NCI-H1930 (cell line): ENCODE measurements around the gene FEM1B.

ENCODE experiments used
- DNase-seq, 2 experiments: peaks; one replicate each; lab custom pipeline; 2025; lab: John Stamatoyannopoulos, UW

FEM1B gene

DNA sequence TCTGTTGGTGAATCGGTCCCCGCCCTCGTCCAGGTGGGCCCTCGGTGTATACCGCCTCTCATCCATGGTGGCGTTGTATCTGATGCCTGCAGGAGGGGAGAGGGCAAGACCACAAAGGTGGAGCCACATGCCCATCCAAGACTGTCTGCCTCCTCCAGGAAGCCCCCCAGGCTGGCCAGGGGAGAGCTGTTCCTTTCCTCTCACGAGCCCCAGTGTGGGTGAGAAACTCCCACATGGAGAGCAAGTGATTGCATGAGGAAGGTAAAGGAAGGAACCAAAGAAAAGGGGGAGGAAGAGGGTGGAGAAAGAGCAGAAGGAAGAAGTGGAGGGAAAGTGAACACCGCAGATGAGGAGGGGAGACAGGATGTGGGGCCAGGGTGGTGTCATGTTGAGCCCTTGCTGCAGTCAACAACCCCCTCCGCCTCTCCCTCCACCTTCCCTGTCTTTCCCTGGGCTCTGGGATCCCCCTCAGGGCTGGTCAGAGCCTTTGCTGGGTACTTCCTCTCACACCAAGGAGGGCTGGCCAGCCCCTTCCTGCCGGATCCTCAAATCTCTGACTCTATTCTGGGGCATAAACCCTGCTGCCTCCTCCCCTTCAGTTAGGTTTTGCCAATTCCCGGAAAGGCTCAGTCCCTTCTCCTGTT is 49.3 kb downstream of the FEM1B start:
- no peak for DNase-seq

GRCh38 chr15:68328443-68328842 is 50.9 kb downstream of the FEM1B start:
- no peak for DNase-seq

DNA sequence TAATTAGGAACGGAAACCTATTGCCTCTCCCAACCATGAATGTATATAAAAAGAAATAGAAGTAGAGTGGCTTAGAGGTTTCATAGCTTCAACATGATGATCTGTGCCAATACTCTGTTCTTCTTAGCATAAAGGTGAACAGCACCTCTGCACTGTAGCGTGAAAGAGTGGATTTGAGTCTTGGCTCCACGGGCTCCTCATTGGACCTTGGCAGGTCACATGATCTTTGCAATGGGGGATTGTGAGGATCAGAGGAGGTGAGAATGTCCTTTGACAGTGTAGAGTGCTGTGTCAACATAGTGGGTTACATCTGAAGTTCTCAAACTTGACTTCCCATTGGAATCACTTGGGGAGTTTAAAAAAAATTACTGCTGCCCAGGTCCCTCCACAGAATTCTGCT is 51.4 kb downstream of the FEM1B start:
- no peak for DNase-seq

DNA sequence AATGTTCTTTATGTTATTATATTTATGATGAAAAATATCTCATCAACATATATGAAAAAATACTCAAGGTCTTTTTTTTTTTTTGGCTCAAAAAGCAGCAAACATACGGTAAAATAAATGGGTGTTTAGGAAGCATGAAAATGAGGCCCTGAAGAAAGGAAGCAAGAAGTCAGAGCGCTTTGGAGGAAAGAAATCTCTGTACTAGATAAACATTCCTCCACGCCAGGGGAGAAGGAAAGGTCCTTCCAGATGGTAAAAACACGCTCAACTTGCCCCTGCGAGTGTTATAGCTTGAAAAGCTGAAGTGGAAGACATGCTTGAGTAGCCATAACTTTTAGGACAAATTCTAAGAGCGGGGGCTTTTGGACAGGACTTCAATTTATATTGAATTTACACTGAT is 52.9 kb downstream of the FEM1B start:
- no peak for DNase-seq

GRCh38 chr15:68330901-68331300 is 53.4 kb downstream of the FEM1B start:
- DNase-seq = no peak

DNA sequence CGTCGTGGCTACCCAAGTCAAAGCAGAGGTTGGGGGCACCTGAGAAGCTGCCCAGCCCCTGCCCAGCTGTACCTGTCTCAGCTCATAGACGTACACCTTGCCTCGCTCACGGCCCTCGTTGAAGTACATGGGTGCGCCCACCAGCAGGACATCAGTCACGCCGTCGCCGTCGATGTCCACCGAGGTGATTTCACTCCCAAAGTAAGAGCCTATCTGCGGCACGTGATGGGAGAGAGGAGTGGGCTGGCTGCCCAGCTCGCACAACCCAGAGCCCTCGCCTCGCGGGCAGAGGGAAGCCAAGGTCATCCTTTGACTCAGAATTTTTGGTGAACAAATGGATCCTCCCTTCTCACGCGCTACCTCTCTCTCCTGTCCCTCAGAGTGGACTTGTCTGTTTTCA is 54.7 kb downstream of the FEM1B start:
- DNase-seq = no peak

- no peak for DNase-seq
These were observed 56.4 kb downstream of the FEM1B start for GRCh38 chr15:68333775-68334470.

DNA sequence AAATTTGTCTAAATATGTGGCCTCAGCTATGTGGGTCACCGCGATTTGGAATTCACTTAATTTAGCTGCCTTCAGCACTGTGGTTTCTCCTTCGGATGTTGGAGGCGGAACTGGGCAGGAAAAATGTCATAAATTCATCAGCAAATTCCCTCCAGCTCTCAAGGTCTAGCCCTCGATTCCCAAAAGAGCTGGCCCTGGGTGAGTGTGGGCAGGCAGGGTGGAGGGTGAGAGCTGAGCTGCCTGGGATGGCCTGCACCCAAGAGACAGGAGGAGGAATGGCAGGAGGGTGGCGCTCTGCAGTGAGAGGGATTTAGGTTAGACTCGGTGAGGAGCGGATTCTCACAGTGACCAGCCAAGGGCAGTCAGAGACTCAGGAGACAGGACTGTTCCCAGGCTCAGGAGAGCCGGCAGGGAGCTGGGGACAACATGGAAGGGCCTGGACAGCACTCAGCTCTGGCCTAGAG is 57.1 kb downstream of the FEM1B start:
- no peak for DNase-seq

GRCh38 chr15:68335251-68335650 is 57.7 kb downstream of the FEM1B start:
- DNase-seq = no peak

DNA sequence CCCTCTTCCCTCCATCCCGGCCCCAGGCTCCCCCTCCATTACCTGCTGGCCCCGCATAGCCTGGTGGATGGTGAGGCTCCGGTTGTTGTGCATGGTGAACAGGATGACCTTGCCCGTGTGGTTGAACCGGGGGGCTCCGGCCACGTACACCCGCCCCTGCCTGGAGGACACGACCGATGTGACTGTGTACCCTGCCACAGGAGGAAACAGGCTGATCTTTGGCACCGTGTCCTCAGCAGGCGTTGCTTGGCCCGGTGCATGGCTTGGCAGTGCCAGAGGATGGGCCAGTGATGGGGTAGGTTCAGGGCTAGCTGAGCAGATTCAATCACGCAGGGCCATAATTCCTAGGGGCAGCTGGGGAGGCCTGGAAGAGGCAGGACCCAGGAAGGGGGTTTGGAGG is 58.1 kb downstream of the FEM1B start:
- DNase-seq = no peak

DNA sequence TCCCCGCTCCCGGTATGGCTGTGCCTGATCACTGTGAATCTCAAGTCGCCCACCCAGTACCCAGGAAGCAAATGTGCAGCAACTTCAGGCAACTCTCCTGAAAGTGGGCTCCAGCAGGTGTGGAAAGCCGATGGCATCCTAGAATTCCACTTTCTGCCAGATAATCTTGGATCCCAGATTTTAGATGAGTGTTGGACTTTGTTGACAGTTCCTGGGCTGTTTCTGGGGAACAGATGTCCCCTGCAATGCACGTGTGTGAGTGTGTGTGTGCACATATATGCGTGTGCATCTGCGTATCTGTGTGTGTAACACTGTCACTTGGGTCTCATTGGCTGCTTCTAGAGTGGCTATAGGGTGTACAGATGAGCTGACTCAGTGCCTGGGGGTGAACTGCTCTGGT is 59.0 kb downstream of the FEM1B start:
- DNase-seq = no peak

- no peak for DNase-seq
These were observed 60.3 kb downstream of the FEM1B start for GRCh38 chr15:68337826-68338225.

DNA sequence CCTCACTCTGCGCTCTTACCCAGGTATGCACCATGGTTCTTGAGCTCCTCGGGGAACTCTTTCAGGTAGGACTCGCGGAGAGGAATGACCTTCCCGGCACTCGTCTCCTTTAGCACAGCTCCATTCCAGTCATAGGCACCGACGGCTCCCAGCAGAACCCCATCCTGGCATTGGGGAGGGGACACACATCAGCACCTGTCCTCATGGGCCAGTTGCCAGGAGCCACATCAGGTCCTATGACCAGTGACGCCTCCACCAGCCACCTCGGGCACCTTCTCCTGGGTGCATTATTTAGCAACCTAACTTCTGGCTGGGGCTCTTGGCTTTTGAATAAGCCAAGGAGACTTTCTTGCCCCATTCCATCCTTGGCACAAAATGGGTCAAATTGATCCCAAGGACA is 61.9 kb downstream of the FEM1B start:
- DNase-seq = no peak

GRCh38 chr15:68340726-68341671 is 63.5 kb downstream of the FEM1B start:
- no peak for DNase-seq

DNA sequence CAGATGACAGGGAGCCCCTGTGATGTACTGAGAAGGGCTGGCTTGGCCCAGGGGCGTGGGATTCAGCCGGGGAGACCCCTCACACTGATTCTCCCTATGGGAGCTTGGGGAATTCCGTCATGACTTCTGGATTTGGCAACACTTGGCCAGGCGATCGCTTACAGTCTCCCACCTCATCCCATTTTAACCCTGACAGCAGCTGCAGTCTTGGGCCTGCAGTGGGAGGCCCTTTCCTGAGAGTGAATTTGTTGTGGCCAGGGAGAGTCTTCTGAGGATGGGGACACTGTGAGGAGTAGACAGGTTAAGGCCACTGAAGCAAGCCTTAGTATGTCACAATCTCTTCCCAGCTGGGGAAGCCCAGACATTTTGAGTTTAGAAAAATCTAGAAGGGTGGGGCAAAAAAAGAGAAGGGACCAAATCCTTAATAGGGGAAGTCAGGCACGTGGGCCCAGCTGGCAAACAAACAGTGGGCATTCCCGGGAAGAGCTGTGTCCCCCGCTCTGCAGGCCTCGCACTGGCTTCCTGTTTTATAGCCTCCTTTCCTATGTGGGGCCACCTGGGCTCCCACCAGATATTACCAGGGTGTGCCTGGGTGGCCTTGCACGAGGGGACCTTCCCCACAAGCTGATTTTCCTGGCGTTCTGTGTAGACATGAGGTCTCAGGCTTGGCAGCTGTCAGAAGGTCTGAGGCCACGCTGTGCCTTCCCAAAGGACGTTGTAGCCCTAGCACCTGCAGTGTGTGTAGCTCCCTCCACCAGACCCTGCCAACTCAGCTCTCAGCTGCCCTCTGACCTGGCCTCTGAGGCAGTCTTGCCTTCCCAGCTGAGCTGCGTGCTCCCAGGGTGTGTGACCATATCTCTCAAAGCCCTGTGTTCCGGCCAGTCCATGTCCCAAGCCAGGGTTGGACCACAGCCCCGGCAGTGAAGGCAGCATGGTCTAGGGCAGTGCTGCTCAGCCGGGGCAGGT is 64.5 kb downstream of the FEM1B start:
- DNase-seq = no peak

- DNase-seq = no peak
These were observed 66.2 kb downstream of the FEM1B start for GRCh38 chr15:68343579-68344225.

DNA sequence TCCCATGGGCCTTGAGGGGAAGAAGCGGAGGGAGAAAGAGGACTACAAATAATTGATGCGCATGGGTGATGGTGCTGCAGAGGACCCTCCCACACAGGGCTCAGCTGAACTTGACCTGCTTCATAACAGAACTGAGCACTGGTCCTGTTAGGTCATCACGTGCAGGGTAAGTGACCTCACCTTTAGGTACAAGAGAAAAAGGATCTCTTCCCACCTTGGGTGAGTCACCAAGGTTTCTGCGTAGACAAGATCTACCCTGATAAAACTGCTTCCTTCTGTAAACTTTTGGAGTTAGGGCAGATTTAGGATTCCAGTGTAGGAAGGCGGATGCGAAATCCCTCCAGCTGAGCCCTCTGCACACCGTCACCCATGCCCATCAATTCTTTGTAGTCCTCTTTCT is 67.1 kb downstream of the FEM1B start:
- no peak for DNase-seq
